ENCODE results near the gene SEM1. TPM values are rescaled to one million over a fixed set of nuclear protein-coding genes. Genes with fewer than 3 reads are reported as not detected.

The SEM1 gene
- total RNA-seq, 1 experiment from 2014 or later, result 79.9 TPM

- no peaks in the 10 kb centered on the region for H3K9me3 ChIP-seq (ENCODE audit: control insufficient read depth, low read depth, low read length)
- Mint-ChIP-seq H3K9me3 (no peaks in the 10 kb centered on the region), H3K4me3 (no peak overlapping the region), H3K27me3 (ENCODE audit: low read depth) (no peaks in the 10 kb centered on the region), H3K36me3 (ENCODE audit: insufficient read depth in 1 of 3, low read depth in 3 of 3) (peaks cover 0 to 3% (median 0%) of the 10 kb centered on the region in 3 experiments; a peak in 2 of 7 replicates), H3K4me1 (no peaks in the 10 kb centered on the region), H3K27ac (no peak overlapping the region)
- no peak overlapping the region for H3T11ph ChIP-seq (ENCODE audit: low read length)
- H2BK120ac ChIP-seq (ENCODE audit: low read depth, low read length, poor library complexity, severe bottlenecking), result no peak overlapping the region
- TF ChIP-seq CTCF (conservative IDR thresholded peaks at IDR 0.05), result no peak
- no peak overlapping the region for H2BK20ac ChIP-seq (ENCODE audit: low read depth, low read length, poor library complexity, severe bottlenecking)
- no peak overlapping the region for H3K23ac ChIP-seq (ENCODE audit: insufficient read length, low read depth, low read length)
- no peaks in the 10 kb centered on the region for H3K4me1 ChIP-seq (ENCODE audit: insufficient read depth, low read length)
- WGBS (ENCODE audit: extremely low coverage, insufficient read length, low lambda C conversion rate), result no CpG with 5 or more reads among the region's 1 CpG
- H3K4ac ChIP-seq (ENCODE audit: low read depth, low read length), result no peak overlapping the region
- H4K5ac ChIP-seq (ENCODE audit: insufficient read length, low read depth, low read length), result no peak overlapping the region
- no peak for DNase-seq
- no peak overlapping the region for H3K14ac ChIP-seq (ENCODE audit: insufficient read depth, low read length)
- no peak overlapping the region for H2BK5ac ChIP-seq (ENCODE audit: insufficient read length, low read length)
- H3K4me2 ChIP-seq (ENCODE audit: insufficient read depth, insufficient read length, low read length), result no peak overlapping the region
- no peak overlapping the region for H4K8ac ChIP-seq (replicated peaks; ENCODE audit: insufficient read length, low read depth, low read length)
- H3K27ac ChIP-seq (ENCODE audit: insufficient read length, low read depth, low read length), result no peak overlapping the region
- H3K56ac ChIP-seq (ENCODE audit: insufficient read length, low read depth, low read length), result no peak overlapping the region
- H2BK12ac ChIP-seq (ENCODE audit: insufficient read length, low read depth, low read length), result no peak overlapping the region
- H3K9ac ChIP-seq (ENCODE audit: extremely low read depth, insufficient read length, low read length), result no peak overlapping the region
- no peak overlapping the region for H2BK15ac ChIP-seq (ENCODE audit: low read depth, low read length)
- no peaks in the 10 kb centered on the region for H3K23me2 ChIP-seq (ENCODE audit: insufficient read length, low read depth, low read length, poor library complexity, severe bottlenecking)
- no peak overlapping the region for H2AK5ac ChIP-seq (ENCODE audit: insufficient read length, low read length)
- H4K91ac ChIP-seq (ENCODE audit: insufficient read length, low read depth, low read length), result no peak overlapping the region
- no peaks in the 10 kb centered on the region for H4K20me1 ChIP-seq (ENCODE audit: control insufficient read depth, insufficient read depth, insufficient read length)
- no peaks in the 10 kb centered on the region for H3K27me3 ChIP-seq (ENCODE audit: insufficient read depth, low read length)
- H3K79me1 ChIP-seq (ENCODE audit: insufficient read depth, low read depth, low read length, poor library complexity, severe bottlenecking), result no peaks in the 10 kb centered on the region
- no peaks in the 10 kb centered on the region for H3K79me2 ChIP-seq (ENCODE audit: insufficient read depth, low read length)
- no peak overlapping the region for H2AFZ ChIP-seq (ENCODE audit: low read length)
- H3K18ac ChIP-seq (ENCODE audit: insufficient read length, low read depth, low read length), result no peak overlapping the region
Measured at GRCh38 chr7:96675548-96675947, 34.1 kb downstream of the SEM1 start.

Data from H9 (cell line).